Tibial nerve (tissue), 4 donors: ENCODE measurements around the gene PLK4.
"Not testable (repeated sequence)": the region's sequence is repeated elsewhere in the genome, so short reads cannot be mapped to it uniquely, and the experiment has no call there.

Source experiments
- CTCF ChIP-seq, 5 experiments: fragments of 200-600 bp in 3 of 5; fragments of 450-650 bp in 2 of 5; sonication (generic) in 3 of 5; IDR thresholded peaks; one replicate each; pipeline ENCODE4 v1.5.1; 2016 to 2019; ENCODE audit warnings: antibody characterized with exemption in 5 of 5, mild to moderate bottlenecking in 3 of 5, moderate library complexity in 2 of 5
- EP300 ChIP-seq, 2 donors: sonication (generic); formaldehyde crosslinking; IDR thresholded peaks; one replicate each; pipeline ENCODE4 v1.6.1; 2017; ENCODE audit warnings: antibody characterized with exemption in 2 of 2, mild to moderate bottlenecking in 1 of 2

- TF ChIP-seq CTCF, EP300 (IDR thresholded peaks at IDR 0.05): not testable (repeated sequence)
Observed at GRCh38 chr4:127925720-127926119, 45.0 kb downstream of the PLK4 start.
